ENCODE data around the gene KRTAP15-1.

DNA sequence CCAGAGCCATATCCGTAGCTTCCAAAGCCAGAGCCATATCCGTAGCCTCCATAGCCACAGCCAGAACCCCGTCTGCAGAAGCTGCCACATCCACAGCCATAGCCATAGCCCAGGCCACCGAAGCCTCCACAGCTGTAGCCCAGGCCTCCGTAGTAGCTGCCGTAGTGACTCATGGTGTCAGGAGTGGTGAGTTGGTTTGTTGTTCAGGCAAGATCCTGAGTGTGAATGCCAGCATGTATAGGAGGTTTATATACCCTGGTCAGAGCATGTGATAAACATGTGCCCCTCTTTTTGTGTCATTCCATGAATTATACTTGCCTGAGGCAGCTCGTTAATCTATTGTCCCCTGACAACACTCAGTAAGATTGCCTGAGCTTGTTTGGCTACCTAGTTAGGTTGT, 40.1 kb downstream of the KRTAP15-1 start, which contains the start of gene KRTAP19-1:
- no peak for TF ChIP-seq SPEN (CRISPR knock-in tag; IDR thresholded peaks at IDR 0.05; ENCODE audit: low read depth)
- TF ChIP-seq NKX3-1 (CRISPR knock-in tag; IDR thresholded peaks at IDR 0.05), result no peak
- TF ChIP-seq RAD21 (CRISPR knock-in tag; IDR thresholded peaks at IDR 0.05), result no peak
- no peak for TF ChIP-seq CHD4 (IDR thresholded peaks at IDR 0.05; ENCODE audit: borderline replicate concordance, low read length)
- no peak for TF ChIP-seq HNRNPLL (IDR thresholded peaks at IDR 0.05; ENCODE audit: low read depth, low read length, poor library complexity, severe bottlenecking)
- TF ChIP-seq ZNF737 (CRISPR knock-in tag; IDR thresholded peaks at IDR 0.05; ENCODE audit: borderline replicate concordance), result no peak
- TF ChIP-seq, protein P1, sequence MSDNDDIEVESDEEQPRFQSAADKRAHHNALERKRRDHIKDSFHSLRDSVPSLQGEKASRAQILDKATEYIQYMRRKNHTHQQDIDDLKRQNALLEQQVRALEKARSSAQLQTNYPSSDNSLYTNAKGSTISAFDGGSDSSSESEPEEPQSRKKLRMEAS (IDR thresholded peaks at IDR 0.05), result no peak
- TF ChIP-seq ZNF589 (CRISPR knock-in tag; conservative IDR thresholded peaks at IDR 0.05), result no peak
